Measurements from ENCODE around the gene CDKL2.
A peak's percentile ranks its signal among the peaks of the same experiment; 100 is the strongest.

CDKL2 gene

DNA sequence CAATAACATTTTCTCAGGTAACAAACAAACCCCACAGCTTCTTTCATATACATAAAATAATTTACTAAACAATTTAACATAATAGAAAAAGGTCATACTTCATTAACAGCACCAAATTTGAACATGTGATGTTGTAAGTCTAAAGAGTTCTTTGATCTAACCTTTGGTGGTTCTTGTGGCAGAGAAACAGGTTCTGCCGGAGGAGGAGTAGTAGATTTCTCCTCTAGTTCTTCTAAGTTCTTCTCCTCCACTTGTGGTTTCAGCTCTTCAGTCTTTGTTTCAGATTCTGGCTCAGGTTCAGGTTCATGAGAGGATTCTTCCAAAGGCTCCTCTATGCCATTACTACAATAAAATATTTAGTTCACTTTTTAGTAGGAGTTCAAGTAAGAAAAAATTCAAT, 24.6 kb upstream of the CDKL2 start:
- Histone ChIP-seq H3K4me1 (ENCODE audit: insufficient read depth, low read length, poor library complexity, severe bottlenecking) (no peaks in the 10 kb centered on the region), H3K4me2 (ENCODE audit: low read depth, low read length, poor library complexity, severe bottlenecking) (no peak overlapping the region), H3K27me3 (ENCODE audit: insufficient read depth, low read length, poor library complexity, severe bottlenecking) (no peaks in the 10 kb centered on the region), H4K20me1 (ENCODE audit: insufficient read depth, low read length, poor library complexity, severe bottlenecking) (peaks cover 60% of the 10 kb centered on the region), H3K9me2 (replicated peaks; ENCODE audit: low read depth, low read length) (no peaks in the 10 kb centered on the region), H3K79me2 (ENCODE audit: insufficient read depth, low read length) (peaks cover 63% of the 10 kb centered on the region), H3F3A (ENCODE audit: low read depth) (no peaks in the 10 kb centered on the region), H3K4me3 (ENCODE audit: low read length, poor library complexity, severe bottlenecking) (no peak overlapping the region), H3K9ac (ENCODE audit: low read depth, low read length, poor library complexity, severe bottlenecking) (no peak overlapping the region), H2AFZ (ENCODE audit: low read length) (no peak overlapping the region), H3K9me3 (ENCODE audit: insufficient read depth, low read depth, low read length) (no peaks in the 10 kb centered on the region), H3K36me3 (ENCODE audit: insufficient read depth, low read length) (peaks cover 99% of the 10 kb centered on the region)
- no peak for TF ChIP-seq EZH2phosphoT487 (IDR thresholded peaks at IDR 0.05; ENCODE audit: borderline replicate concordance)
- TF ChIP-seq, protein P1, sequence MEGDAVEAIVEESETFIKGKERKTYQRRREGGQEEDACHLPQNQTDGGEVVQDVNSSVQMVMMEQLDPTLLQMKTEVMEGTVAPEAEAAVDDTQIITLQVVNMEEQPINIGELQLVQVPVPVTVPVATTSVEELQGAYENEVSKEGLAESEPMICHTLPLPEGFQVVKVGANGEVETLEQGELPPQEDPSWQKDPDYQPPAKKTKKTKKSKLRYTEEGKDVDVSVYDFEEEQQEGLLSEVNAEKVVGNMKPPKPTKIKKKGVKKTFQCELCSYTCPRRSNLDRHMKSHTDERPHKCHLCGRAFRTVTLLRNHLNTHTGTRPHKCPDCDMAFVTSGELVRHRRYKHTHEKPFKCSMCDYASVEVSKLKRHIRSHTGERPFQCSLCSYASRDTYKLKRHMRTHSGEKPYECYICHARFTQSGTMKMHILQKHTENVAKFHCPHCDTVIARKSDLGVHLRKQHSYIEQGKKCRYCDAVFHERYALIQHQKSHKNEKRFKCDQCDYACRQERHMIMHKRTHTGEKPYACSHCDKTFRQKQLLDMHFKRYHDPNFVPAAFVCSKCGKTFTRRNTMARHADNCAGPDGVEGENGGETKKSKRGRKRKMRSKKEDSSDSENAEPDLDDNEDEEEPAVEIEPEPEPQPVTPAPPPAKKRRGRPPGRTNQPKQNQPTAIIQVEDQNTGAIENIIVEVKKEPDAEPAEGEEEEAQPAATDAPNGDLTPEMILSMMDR (conservative IDR thresholded peaks at IDR 0.05; ENCODE audit: low read length) = no peak

DNA sequence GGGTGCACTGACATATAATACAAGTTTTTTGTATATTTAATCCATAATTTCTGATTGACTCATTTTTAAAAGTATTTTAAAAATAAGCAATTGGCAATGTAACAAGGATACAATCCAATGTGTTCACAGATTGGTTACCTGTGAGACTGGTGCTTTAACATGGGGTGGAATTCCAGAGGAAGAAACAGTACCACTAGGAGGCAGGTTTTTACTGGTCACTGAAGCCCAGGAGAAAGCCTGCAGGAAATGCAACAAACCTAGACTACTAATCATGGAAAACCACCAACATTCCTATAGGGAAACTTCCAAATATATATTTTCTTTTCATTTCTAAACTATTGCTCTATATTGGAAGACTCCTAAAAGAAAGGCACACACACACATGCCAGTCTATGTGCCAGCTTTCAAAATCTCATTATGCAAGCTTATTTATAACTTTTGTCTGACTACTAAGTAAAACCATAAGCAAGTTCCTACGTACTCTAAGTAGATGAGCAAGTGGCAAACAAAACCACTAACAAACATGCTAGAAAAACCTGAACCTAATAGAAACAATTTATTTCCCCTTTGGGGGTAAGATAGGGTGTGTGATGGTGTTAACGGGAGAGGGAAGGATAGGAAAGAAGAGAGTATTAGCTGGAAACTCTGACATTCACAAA, 23.6 kb upstream of the CDKL2 start:
- no peak overlapping the region for H2AFZ ChIP-seq (ENCODE audit: low read length)
- H3K27me3 ChIP-seq (ENCODE audit: insufficient read depth, low read length, poor library complexity, severe bottlenecking) = no peaks in the 10 kb centered on the region
- no peak overlapping the region for H3K9ac ChIP-seq (ENCODE audit: low read depth, low read length, poor library complexity, severe bottlenecking)
- TF ChIP-seq, protein P1 (conservative IDR thresholded peaks at IDR 0.05; ENCODE audit: low read length) = peak; percentile 51
- no peak for TF ChIP-seq EZH2phosphoT487 (IDR thresholded peaks at IDR 0.05; ENCODE audit: borderline replicate concordance)
- H4K20me1 ChIP-seq (ENCODE audit: insufficient read depth, low read length, poor library complexity, severe bottlenecking) = peaks cover 56% of the 10 kb centered on the region
- no peaks in the 10 kb centered on the region for H3K9me3 ChIP-seq (ENCODE audit: insufficient read depth, low read depth, low read length)
- no peaks in the 10 kb centered on the region for H3K4me1 ChIP-seq (ENCODE audit: insufficient read depth, low read length, poor library complexity, severe bottlenecking)
- H3K4me3 ChIP-seq (ENCODE audit: low read length, poor library complexity, severe bottlenecking) = no peak overlapping the region
- no peak overlapping the region for H3K4me2 ChIP-seq (ENCODE audit: low read depth, low read length, poor library complexity, severe bottlenecking)
- H3K36me3 ChIP-seq (ENCODE audit: insufficient read depth, low read length) = peaks cover 97% of the 10 kb centered on the region
- peaks cover 56% of the 10 kb centered on the region for H3K79me2 ChIP-seq (ENCODE audit: insufficient read depth, low read length)
- H3K9me2 ChIP-seq (replicated peaks; ENCODE audit: low read depth, low read length) = no peaks in the 10 kb centered on the region
- no peaks in the 10 kb centered on the region for H3F3A ChIP-seq (ENCODE audit: low read depth)

DNA sequence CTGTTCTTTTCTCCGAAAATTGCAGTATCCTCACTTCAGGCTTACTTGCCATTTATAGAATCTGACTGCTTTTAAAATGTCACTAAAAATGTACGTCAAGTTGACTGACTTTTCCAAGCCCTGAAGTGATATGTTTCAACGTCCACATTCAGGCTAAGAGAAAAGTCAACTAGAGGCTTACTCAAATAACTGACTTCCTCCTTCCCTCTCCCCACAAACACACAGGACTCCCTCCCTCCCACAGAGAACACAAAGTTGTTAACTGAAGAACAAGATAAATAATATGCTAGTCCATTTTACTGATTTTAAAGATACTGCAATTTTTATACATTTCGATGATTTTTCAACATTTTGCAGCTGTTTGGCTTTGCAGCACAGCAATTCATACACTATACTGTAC, 13.8 kb upstream of the CDKL2 start:
- Histone ChIP-seq H4K20me1 (ENCODE audit: insufficient read depth, low read length, poor library complexity, severe bottlenecking) (peaks cover 12% of the 10 kb centered on the region), H2AFZ (ENCODE audit: low read length) (no peak overlapping the region), H3K4me3 (ENCODE audit: low read length, poor library complexity, severe bottlenecking) (no peak overlapping the region), H3K9ac (ENCODE audit: low read depth, low read length, poor library complexity, severe bottlenecking) (no peak overlapping the region), H3K79me2 (ENCODE audit: insufficient read depth, low read length) (peaks cover 3% of the 10 kb centered on the region), H3K9me3 (ENCODE audit: insufficient read depth, low read depth, low read length) (no peaks in the 10 kb centered on the region), H3K4me1 (ENCODE audit: insufficient read depth, low read length, poor library complexity, severe bottlenecking) (no peaks in the 10 kb centered on the region), H3K4me2 (ENCODE audit: low read depth, low read length, poor library complexity, severe bottlenecking) (no peak overlapping the region), H3F3A (ENCODE audit: low read depth) (no peaks in the 10 kb centered on the region), H3K9me2 (replicated peaks; ENCODE audit: low read depth, low read length) (no peaks in the 10 kb centered on the region), H3K36me3 (ENCODE audit: insufficient read depth, low read length) (peaks cover 76% of the 10 kb centered on the region), H3K27me3 (ENCODE audit: insufficient read depth, low read length, poor library complexity, severe bottlenecking) (no peaks in the 10 kb centered on the region)
- no peak for TF ChIP-seq EZH2phosphoT487 (IDR thresholded peaks at IDR 0.05; ENCODE audit: borderline replicate concordance)
- TF ChIP-seq, protein P1 (conservative IDR thresholded peaks at IDR 0.05; ENCODE audit: low read length) = no peak

All from Loucy (cell line).